ENCODE data around the gene DHRS3. TPM values are rescaled to one million over a fixed set of nuclear protein-coding genes. Genes with fewer than 3 reads are reported as not detected.

Gene DHRS3
- total RNA-seq, 5 donors from 2014 or later (not counting 1 experiment from before 2014, with no cell fraction given): 56.4 to 107 (median 90.8) TPM

DNA sequence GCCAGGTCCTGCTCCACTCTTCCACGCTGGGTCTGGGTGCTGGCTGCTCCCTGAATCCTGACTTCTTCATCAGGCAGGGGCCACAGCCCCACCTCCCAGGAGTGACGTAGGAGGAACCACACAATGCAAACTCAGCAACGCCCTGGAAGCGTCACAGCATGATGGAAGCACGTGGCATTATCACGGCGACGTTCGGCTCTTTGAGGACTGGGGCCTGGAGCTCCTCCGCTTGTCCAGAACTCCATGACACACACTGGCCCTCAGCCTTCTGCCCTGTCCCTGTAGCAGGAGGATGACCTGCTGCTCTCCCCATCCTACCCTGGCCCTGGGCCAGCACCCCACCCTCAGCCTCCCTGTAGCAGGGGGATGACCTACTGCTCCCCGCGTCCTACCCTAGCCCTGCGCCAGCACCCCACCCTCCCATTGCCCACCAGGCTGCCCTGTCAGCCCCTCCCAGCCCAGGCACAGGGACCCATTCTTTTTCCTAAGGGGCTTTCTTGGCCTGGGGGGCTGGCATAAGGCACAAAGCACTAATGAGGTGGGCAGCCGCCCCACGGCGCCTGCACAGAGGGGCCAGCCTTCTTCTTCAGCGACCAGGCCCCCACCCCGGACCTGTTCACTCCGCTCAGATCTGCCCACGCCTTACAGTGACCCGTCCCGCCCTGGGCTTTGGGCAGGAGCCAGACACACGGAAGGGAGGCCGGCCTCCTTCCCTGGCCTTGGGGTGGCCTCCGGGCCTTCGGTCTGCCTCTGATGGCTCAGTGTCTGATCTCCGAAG lies 65.7 kb downstream of the DHRS3 start:
- Histone ChIP-seq H3K4me3 (ENCODE audit: control insufficient read depth in 1 of 2, extremely low read depth in 1 of 2, low read length in 1 of 2) (no peak overlapping the region), H3K36me3 (ENCODE audit: control insufficient read depth in 2 of 2, extremely low read depth in 1 of 2, insufficient read depth in 1 of 2, low read length in 1 of 2) (no peaks in the 10 kb centered on the region), H3K27ac (ENCODE audit: low read length) (no peak overlapping the region), H3K9me3 (no peaks in the 10 kb centered on the region), H3K4me1 (ENCODE audit: control insufficient read depth in 1 of 2, extremely low read depth in 1 of 2, insufficient read depth in 2 of 2, low read length in 2 of 2) (no peaks in the 10 kb centered on the region), H3K27me3 (replicated peaks in 1 of 2; ENCODE audit: control insufficient read depth in 2 of 2, extremely low read depth in 1 of 2, insufficient read depth in 2 of 2, low read length in 1 of 2) (peaks cover 0 to 13% of the 10 kb centered on the region in 2 experiments)
- Mint-ChIP-seq H3K27me3 (peaks cover 0 to 2% of the 10 kb centered on the region in 2 donors), H3K27ac (no peak overlapping the region), H3K36me3 (no peaks in the 10 kb centered on the region), H3K4me3 (no peak overlapping the region), H3K9me3 (no peaks in the 10 kb centered on the region), H3K4me1 (peaks cover 0 to 9% (median 4%) of the 10 kb centered on the region in 3 donors)
- CTCF ChIA-PET: interaction anchor here in 1 of 2 donors (0.6 kb wide), 1 partner anchor 40 kb away, joined by 3 read pairs; no protein-coding TSS in a partner anchor
- POLR2A ChIA-PET: no interaction called here
- WGBS (ENCODE audit: insufficient coverage): 95% methylated on average over 25 of the region's 27 CpGs
- no peak for DNase-seq
- ATAC-seq (replicated peaks in 1 of 4): no peak

DNA sequence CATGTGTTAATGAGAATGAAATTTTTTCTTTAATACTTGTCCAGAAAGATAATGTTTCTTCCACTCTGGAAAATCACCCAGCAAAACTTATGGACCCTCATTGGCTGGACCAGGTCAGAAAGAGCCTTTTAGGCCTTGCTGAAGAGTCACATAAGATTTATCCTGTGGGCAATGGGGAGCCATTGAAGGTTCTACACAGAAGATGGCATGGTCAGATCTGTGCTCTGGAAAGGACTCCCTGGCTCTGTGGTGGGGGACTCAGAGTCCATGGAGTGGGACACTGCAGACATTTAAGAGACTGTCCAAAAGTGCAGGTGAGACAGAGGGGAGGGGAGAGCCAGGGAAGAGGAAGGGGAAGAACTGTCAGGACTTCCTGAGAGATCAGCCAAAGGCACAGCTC lies 66.4 kb downstream of the DHRS3 start:
- Histone ChIP-seq H3K4me3 (ENCODE audit: control insufficient read depth in 1 of 2, extremely low read depth in 1 of 2, low read length in 1 of 2) (no peak overlapping the region), H3K27me3 (replicated peaks in 1 of 2; ENCODE audit: control insufficient read depth in 2 of 2, extremely low read depth in 1 of 2, insufficient read depth in 2 of 2, low read length in 1 of 2) (peaks cover 0 to 18% of the 10 kb centered on the region in 2 experiments), H3K9me3 (no peaks in the 10 kb centered on the region), H3K36me3 (ENCODE audit: control insufficient read depth in 2 of 2, extremely low read depth in 1 of 2, insufficient read depth in 1 of 2, low read length in 1 of 2) (no peaks in the 10 kb centered on the region), H3K27ac (ENCODE audit: low read length) (no peak overlapping the region), H3K4me1 (ENCODE audit: control insufficient read depth in 1 of 2, extremely low read depth in 1 of 2, insufficient read depth in 2 of 2, low read length in 2 of 2) (no peaks in the 10 kb centered on the region)
- no peak overlapping the region for H3K27ac Mint-ChIP-seq
- H3K4me1 Mint-ChIP-seq: peaks cover 0 to 2% (median 2%) of the 10 kb centered on the region in 3 donors
- no peak for DNase-seq
- no peaks in the 10 kb centered on the region for H3K9me3 Mint-ChIP-seq
- H3K27me3 Mint-ChIP-seq: peaks cover 0 to 2% of the 10 kb centered on the region in 2 donors
- POLR2A ChIA-PET: no interaction called here
- no peak for ATAC-seq (replicated peaks in 1 of 4)
- CTCF ChIA-PET: no interaction called here
- H3K4me3 Mint-ChIP-seq: no peak overlapping the region
- no peaks in the 10 kb centered on the region for H3K36me3 Mint-ChIP-seq

- peaks cover 0 to 2% of the 10 kb centered on the region in 2 donors for H3K27me3 Mint-ChIP-seq
- no peaks in the 10 kb centered on the region for H3K36me3 Mint-ChIP-seq
- Histone ChIP-seq H3K27me3 (replicated peaks in 1 of 2; ENCODE audit: control insufficient read depth in 2 of 2, extremely low read depth in 1 of 2, insufficient read depth in 2 of 2, low read length in 1 of 2) (peaks cover 0 to 17% of the 10 kb centered on the region in 2 experiments), H3K27ac (ENCODE audit: low read length) (no peak overlapping the region), H3K4me1 (ENCODE audit: control insufficient read depth in 1 of 2, extremely low read depth in 1 of 2, insufficient read depth in 2 of 2, low read length in 2 of 2) (no peaks in the 10 kb centered on the region), H3K36me3 (ENCODE audit: control insufficient read depth in 2 of 2, extremely low read depth in 1 of 2, insufficient read depth in 1 of 2, low read length in 1 of 2) (no peaks in the 10 kb centered on the region), H3K9me3 (no peaks in the 10 kb centered on the region), H3K4me3 (ENCODE audit: control insufficient read depth in 1 of 2, extremely low read depth in 1 of 2, low read length in 1 of 2) (no peak overlapping the region)
- peaks cover 0 to 3% (median 1%) of the 10 kb centered on the region in 3 donors for H3K4me1 Mint-ChIP-seq
- H3K9me3 Mint-ChIP-seq: no peaks in the 10 kb centered on the region
- POLR2A ChIA-PET: no interaction called here
- no peak overlapping the region for H3K4me3 Mint-ChIP-seq
- ATAC-seq (replicated peaks in 1 of 4) (no peak), DNase-seq (no peak)
- no peak overlapping the region for H3K27ac Mint-ChIP-seq
- 86% methylated on average over 22 of the region's 31 CpGs for WGBS (ENCODE audit: insufficient coverage)
- CTCF ChIA-PET: no interaction called here
Observed at GRCh38 chr1:12549460-12550349, 68.3 kb downstream of the DHRS3 start.

- Histone ChIP-seq H3K27ac (ENCODE audit: low read length) (no peak overlapping the region), H3K4me1 (ENCODE audit: control insufficient read depth in 1 of 2, extremely low read depth in 1 of 2, insufficient read depth in 2 of 2, low read length in 2 of 2) (no peaks in the 10 kb centered on the region), H3K9me3 (no peaks in the 10 kb centered on the region), H3K27me3 (replicated peaks in 1 of 2; ENCODE audit: control insufficient read depth in 2 of 2, extremely low read depth in 1 of 2, insufficient read depth in 2 of 2, low read length in 1 of 2) (peaks cover 0 to 20% of the 10 kb centered on the region in 2 experiments), H3K36me3 (ENCODE audit: control insufficient read depth in 2 of 2, extremely low read depth in 1 of 2, insufficient read depth in 1 of 2, low read length in 1 of 2) (no peaks in the 10 kb centered on the region), H3K4me3 (ENCODE audit: control insufficient read depth in 1 of 2, extremely low read depth in 1 of 2, low read length in 1 of 2) (no peak overlapping the region)
- Mint-ChIP-seq H3K4me3 (no peak overlapping the region), H3K36me3 (no peaks in the 10 kb centered on the region), H3K4me1 (peaks cover 0 to 7% (median 1%) of the 10 kb centered on the region in 3 donors), H3K27me3 (peaks cover 0 to 6% of the 10 kb centered on the region in 2 donors), H3K9me3 (no peaks in the 10 kb centered on the region), H3K27ac (no peak overlapping the region)
- 87% methylated on average over 22 of the region's 27 CpGs for WGBS (ENCODE audit: insufficient coverage)
- ChIA-PET POLR2A (no interaction called here), CTCF (no interaction called here)
- DNase-seq: no peak
- ATAC-seq (replicated peaks in 1 of 4): no peak
Observed at GRCh38 chr1:12548973-12549459, 69.0 kb downstream of the DHRS3 start.

- H3K27me3 Mint-ChIP-seq: peaks cover 0 to 6% of the 10 kb centered on the region in 2 donors
- no peak overlapping the region for H3K27ac ChIP-seq (ENCODE audit: low read length)
- no peaks in the 10 kb centered on the region for H3K36me3 Mint-ChIP-seq
- no peaks in the 10 kb centered on the region for H3K9me3 ChIP-seq
- H3K36me3 ChIP-seq (ENCODE audit: control insufficient read depth in 2 of 2, extremely low read depth in 1 of 2, insufficient read depth in 1 of 2, low read length in 1 of 2): no peaks in the 10 kb centered on the region
- 93% methylated on average over 5 of the region's 14 CpGs for WGBS (ENCODE audit: insufficient coverage)
- ChIA-PET POLR2A (no interaction called here), CTCF (interaction anchor here in 1 of 2 donors (0.6 kb wide), 1 partner anchor 20 kb away, joined by 3 read pairs; no protein-coding TSS in a partner anchor)
- H3K27me3 ChIP-seq (replicated peaks in 1 of 2; ENCODE audit: control insufficient read depth in 2 of 2, extremely low read depth in 1 of 2, insufficient read depth in 2 of 2, low read length in 1 of 2): peaks cover 0 to 20% of the 10 kb centered on the region in 2 experiments
- H3K4me1 Mint-ChIP-seq: peaks cover 0 to 7% (median 1%) of the 10 kb centered on the region in 3 donors
- no peak overlapping the region for H3K4me3 Mint-ChIP-seq
- no peaks in the 10 kb centered on the region for H3K9me3 Mint-ChIP-seq
- H3K27ac Mint-ChIP-seq: no peak overlapping the region
- H3K4me3 ChIP-seq (ENCODE audit: control insufficient read depth in 1 of 2, extremely low read depth in 1 of 2, low read length in 1 of 2): no peak overlapping the region
- ATAC-seq (replicated peaks in 1 of 4): no peak
- H3K4me1 ChIP-seq (ENCODE audit: control insufficient read depth in 1 of 2, extremely low read depth in 1 of 2, insufficient read depth in 2 of 2, low read length in 2 of 2): no peaks in the 10 kb centered on the region
- DNase-seq: no peak
Observed at GRCh38 chr1:12548279-12548972, 69.6 kb downstream of the DHRS3 start.

Measured in T-cell (primary cell).